Measurements from ENCODE around the gene MRPS14.

Gene MRPS14

DNA sequence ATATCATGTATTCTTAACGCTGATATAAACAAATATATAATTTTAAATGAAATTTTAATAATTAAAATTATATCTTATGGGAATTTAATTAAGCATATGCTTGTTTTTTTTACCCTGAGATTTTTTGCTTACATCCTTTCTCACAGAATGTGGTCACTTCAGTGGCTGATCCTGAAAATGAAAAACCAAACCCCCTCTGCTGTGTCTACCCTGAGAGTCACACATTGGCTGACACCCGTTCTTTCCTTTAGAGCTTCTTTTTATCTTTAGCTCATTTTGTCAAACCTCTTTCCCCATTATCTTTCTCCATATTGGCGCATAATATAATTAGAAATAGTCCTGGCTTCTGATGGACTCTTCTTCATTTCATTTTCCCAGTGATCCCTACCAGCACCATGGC is 34.2 kb downstream of the MRPS14 start:
- DNase-seq (ENCODE audit: extremely low read depth in 1 of 2, low read depth in 1 of 2): no peak

DNA sequence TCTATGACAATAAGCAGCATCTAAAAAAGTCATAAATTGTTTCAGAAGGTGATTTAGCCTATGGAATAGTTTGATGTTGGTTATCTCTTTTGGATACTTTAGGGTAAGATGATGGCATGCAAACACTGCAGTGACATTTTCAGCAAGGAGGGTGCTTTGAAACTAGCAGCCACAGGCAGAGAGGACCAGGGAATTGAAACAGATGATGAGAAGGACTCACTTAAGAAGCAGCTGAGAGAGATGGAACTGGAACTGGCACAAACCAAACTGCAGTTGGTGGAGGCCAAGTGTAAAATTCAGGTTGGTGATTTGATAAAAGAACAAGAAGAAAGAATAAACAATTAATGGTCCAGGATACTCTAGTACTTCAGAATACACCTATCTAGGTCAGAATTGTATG is 34.7 kb downstream of the MRPS14 start:
- no peak for DNase-seq (ENCODE audit: extremely low read depth in 1 of 2, low read depth in 1 of 2)

DNA sequence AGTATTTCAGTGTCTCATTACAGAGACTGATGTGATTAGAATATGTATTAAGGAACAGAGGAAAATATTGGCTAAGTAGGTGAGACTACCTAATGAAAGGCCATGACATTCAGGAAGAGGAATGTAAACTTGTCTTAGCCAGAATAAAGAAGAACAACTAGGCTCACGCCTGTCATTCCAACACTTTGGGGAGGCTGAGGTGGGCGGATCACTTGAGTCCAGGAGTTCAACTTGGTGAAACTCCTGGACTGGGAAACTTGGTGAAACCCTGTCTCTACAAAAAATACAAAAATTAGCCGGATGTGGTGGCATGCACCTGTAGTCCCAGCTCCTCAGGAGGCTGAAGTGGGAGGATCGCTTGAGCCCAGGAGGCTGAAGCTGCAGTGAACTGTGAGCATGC is 38.3 kb downstream of the MRPS14 start:
- no peak for DNase-seq (ENCODE audit: extremely low read depth in 1 of 2, low read depth in 1 of 2)

DNA sequence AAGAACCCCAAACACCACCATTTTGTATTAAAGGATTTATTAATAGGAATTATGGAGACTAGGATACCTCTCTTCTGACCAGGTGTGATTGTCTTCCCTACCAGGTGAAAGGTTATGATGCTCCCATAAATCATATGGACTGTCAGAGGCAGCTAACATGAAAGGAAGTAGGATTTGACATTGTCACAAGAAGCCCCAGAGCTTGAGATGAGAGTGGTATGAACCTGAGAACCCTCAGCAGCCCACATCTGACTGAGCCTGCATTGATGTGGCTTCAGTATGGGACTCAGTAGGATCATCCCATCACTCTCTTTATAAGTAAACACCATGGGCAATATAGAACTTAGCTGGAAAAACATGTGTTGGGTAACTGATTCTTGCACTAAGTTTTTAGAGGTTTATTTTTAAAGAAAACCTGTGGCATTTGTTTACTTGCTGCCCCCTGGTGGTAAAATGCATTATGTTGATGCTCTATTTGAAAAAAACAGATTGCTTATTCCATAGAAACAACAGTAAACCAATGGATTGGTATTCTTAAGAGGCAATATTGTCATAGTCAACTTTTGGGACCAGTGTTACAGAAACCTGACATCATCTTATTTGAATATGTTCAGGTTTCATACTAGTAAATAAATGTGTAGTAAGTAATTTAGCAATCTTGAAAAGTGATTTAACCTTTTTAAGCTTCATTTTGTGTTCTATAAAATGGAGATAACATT is 40.1 kb downstream of the MRPS14 start:
- no peak for DNase-seq (ENCODE audit: extremely low read depth in 1 of 2, low read depth in 1 of 2)

DNA sequence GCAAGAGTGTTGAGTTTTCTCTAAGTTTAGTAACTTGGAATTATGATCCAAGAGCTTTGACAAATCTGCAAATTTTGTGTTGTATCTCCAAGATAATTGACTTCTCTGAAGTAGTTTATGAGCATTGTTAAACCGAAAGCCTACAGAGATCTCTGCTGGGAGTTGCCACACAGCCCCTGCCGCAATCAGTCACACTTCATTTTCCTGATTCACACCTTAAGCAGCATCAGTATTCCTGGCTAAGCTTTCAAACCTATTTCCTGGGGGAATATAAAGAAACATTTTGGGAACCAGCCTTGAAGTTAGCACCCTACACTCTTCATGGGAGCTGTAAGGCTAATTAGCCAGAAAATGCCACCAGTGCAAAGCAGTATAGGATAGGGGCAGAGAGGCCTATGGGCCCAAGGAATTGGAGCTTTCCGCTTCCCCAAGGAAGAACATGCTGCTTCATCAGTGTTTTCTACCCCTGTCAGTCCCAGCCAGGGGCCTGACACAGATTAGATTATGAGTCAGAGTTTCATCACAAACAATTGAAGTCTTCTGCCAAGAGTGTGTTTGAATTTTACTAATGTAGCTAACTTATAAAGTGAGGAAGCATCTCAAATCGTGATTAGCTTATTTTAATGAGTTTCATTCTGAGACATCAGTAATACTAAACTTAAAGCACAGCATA is 46.7 kb downstream of the MRPS14 start:
- no peak for DNase-seq (ENCODE audit: extremely low read depth in 1 of 2, low read depth in 1 of 2)

DNA sequence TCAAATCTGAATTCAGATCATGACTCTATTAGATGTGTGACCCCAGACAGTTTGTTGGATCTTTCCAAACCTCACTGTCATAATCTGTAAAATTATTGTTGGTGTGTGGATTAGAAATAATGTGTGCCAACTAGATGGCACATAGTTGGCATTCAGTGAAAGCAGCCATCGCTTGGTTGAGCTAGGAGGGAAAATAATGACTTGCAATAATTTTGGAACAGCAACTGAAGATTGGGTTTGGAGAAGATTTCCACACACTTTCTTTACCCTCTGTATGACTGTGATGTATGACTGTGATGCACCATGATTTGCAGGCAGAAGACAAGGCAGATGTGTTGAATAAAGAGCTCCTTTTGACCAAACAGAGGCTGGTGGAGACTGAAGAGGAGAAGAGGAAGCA is 47.5 kb downstream of the MRPS14 start:
- DNase-seq (ENCODE audit: extremely low read depth in 1 of 2, low read depth in 1 of 2): no peak

DNA sequence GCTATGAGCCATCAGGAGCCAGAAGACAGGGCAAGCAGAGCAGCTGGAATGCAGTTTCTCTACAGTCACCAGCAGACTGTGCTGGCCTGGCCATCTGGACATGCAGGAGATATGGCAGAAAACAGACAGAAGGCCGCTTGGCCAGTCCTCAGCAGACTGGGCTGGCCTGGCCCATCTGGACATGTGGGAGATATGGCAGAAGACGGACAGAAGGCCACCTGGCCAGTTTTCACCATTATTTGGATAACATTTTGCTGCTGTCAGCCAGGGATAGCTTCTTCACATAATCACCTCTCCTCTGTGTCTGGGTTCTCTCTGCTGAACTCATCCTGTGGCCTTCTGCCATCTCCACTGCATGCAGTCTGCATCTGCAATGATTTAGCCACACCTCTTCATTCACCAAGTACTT is 48.5 kb downstream of the MRPS14 start:
- DNase-seq (ENCODE audit: extremely low read depth in 1 of 2, low read depth in 1 of 2): no peak

DNA sequence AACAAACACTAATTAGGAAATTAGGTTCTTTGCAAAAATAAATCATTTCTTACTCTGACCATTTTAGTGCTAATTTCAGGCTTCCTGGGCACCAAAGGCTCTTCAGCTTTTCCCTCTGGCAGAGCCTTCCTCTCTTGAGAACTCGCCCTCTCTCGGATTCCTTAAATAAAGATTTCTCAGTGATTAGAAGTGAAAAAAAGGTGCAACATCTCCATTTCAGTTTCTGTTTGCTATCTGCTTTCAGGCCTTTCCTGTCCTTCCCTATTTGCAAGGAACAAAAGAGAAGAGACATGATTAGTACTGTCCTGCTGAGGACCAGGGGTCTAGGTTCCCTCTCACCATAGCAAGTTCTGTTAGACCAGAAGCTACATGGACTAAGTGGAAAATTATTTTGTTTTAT is 51.3 kb downstream of the MRPS14 start:
- no peak for DNase-seq (ENCODE audit: extremely low read depth in 1 of 2, low read depth in 1 of 2)

DNA sequence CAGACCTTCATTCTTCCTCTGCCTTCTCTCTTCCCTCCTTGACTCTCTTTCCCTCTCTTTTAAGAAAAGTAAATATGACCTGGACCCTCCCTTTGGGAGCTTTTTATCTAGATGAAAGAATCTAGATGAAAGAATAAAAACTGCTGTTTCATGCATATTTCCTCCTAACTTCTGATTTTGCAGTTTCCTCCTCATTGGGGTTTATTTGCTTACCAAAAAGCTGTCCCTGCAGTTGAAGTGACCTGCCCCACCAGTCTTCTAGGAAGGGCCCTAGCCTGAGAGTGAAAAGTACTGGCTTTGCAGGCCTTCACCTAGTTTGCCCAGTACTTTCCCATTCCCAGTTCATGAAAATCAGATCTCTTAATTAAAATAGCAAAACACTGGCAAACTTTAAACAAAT is 51.8 kb downstream of the MRPS14 start:
- DNase-seq (ENCODE audit: extremely low read depth in 1 of 2, low read depth in 1 of 2): no peak

DNA sequence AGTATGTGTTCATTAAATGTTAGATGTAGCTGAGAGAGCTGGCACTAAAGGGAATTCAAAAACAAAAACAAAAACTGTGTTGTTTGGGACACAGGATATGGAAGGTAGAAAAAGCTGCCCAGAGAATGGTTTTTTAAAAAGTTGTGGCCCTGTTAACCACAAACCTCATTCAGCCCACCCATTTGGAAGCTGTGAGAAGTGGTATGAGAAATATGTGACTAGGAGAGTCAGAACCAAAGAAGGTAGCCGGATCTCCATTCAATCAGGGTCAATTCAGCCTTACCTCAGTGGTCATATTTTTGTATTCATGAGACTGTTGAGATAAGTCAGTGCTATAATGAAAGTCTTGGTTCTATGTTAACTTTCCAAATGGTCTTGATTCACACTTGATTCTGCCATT is 53.2 kb downstream of the MRPS14 start:
- peak in 1 of 2 donors; percentile 9 for DNase-seq (ENCODE audit: extremely low read depth in 1 of 2, low read depth in 1 of 2)

DNA sequence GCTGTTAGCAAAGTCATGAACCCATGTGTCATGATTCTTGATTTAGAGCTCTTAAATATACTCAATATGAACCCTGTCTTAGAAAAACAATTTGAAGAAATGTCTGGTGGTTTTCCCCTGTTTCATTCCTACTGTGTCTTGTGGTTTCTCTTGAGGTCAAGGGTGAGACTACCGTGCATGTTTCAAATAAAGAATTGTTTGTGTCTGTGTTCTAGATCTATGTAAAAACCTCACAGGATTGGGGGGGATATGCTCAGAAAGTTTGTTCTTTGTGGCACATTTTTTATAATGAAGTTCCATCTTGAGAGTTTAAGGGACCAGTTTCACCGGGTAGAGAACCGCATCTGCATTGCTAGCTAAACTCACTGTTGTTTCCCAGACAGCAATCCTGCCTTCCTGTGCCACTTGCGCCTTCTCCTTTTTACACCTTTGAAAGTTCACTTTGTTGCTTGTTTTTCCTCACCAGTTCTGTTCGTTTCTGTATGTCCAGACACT is 54.4 kb downstream of the MRPS14 start:
- DNase-seq (ENCODE audit: extremely low read depth in 1 of 2, low read depth in 1 of 2): no peak

DNA sequence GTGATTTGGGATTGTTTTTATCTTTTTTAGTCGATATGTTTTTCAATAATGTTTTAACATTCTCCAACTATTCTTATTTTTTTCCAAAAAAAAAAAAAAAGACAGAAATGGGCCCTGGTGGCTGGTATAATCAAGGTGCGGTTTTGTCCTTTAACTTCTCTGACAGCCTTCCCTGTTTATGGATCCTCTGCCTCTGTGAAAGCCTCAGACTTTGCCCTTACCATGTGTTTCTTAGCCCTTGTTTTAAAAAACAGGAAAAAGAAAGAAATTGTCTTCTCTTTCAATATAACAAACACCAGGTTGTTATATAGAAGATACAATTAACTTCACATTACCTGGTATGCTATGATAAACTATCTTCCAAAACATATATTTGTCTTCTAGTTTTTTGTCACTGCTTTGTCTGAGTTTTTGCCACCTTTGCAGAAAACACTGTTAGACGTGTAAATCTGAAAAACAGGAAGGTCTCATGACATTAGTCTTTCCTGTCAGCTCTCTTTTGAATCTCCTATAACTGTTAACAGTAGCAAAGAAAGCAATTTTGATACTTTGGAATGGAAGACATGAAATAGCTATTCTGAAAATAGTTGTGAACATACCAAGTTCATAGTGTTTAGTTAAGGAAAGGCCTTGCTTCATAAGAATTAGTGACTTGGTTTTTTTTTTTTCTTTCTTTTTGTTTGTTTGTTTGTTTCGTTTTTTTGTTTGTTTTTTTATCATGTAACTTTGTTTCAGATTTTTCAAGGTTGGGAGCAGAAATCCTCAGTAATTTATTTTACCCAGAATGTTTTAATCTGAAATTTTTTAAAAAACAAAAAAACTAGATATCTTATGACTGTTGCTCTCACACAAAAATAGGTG is 55.1 kb downstream of the MRPS14 start:
- no peak for DNase-seq (ENCODE audit: extremely low read depth in 1 of 2, low read depth in 1 of 2)

DNA sequence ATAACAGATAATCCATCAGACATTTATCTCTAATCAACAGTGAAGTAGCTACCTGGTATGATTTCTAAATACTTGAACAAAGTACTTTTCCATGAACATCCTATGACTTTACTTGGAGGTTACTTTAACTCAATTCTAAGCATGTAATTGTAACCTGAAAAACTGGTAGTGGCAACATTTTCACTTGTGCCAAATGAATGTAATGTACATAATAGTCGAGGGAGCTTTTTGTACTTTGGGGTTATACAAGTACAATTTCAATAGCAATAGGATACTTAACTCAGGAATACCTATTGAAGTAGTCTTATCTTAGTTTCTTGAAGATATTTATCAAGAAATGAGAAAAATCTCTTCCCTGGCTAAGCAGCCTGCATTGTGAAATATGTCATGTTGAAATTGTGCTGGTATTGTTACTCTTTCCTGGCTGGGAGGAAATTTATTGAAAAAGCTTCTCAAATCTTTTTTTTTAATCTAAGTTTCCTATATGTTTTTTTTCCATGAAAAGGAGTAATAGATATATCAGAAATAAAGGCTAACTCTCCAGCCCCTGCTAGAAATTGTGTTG is 57.1 kb downstream of the MRPS14 start:
- DNase-seq (ENCODE audit: extremely low read depth in 1 of 2, low read depth in 1 of 2): no peak

DNA sequence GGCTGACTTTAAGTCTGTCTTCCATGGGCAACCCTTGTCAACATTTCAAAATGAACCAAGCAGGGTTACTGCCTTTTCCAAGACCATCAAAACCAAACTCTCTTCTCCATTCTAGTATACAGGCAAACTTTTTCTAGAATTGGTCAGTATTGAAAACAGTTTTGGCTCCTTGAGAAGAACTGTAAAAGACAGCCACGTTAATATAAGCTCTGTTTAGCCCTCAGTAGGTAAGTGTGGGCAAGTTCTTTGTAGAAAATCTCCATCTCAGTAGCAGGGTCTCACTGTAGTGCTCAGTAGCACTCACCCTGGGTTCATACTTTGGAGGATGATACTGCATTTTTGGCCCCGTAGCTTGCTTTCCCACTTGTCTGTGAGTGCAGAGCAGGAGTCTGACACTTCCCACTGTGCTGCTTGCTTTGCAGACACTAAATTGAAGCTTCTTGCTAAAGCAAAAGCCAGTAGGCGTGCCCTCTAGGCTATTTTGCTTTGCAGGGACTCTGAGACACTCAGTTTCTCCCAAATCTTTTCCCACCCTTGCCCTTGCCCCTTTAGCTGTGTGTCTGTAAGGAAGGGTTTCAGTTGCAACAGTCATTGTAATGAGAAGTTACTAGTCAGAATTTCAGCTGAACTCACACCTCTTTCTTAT is 57.7 kb downstream of the MRPS14 start:
- DNase-seq (ENCODE audit: extremely low read depth in 1 of 2, low read depth in 1 of 2): no peak

DNA sequence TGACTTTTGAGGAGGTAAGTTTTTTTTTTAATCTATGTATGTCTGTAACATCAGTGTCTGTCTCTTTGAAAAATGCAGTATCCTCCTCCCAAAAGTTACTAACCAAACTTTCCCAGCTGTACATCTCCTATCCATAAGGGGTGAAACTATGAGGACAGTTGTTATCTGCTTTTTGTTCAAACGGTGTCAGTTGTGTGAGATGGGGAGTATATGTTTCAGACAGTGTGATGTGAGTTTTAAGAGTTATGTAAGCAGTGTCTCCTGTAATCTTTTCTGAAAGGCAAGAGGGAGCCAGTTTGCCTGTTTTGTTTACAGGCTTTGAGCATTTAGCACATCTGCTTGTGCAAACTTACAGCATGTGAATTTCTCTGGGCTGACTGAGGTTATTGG is 58.3 kb downstream of the MRPS14 start:
- DNase-seq (ENCODE audit: extremely low read depth in 1 of 2, low read depth in 1 of 2): no peak

DNA sequence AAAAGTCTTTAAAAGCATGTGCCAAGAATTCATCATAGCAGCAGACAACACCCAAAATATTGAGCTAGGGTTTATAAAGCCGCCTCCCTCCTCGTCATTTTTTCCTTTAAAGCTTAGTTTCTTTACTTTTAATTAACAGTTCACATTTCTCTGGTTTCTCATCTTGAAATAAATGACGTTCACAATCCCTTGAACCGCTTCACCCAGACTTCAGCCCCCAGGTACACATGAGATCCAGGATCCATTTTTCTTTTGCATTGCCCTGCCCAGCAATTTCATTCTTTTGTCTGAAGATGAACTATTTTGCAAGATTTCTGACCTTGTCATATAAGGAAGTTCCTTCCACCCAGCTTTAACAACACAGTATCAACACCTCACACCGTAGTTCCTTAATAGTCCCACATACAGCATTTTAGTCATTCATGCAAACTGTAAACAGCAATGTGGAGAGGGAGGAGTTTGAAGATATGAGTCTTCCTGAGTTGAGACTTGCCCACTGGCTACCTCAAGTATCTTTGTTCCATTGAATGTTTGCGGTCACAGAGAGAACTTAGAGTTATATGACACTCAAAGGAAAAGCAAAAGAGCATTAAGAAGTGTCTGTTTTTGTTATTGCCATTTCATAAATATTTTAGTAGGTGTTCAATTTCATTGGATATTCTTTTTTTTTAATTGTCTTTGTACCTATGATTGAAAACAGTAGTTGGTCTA is 58.8 kb downstream of the MRPS14 start:
- no peak for DNase-seq (ENCODE audit: extremely low read depth in 1 of 2, low read depth in 1 of 2)

DNA sequence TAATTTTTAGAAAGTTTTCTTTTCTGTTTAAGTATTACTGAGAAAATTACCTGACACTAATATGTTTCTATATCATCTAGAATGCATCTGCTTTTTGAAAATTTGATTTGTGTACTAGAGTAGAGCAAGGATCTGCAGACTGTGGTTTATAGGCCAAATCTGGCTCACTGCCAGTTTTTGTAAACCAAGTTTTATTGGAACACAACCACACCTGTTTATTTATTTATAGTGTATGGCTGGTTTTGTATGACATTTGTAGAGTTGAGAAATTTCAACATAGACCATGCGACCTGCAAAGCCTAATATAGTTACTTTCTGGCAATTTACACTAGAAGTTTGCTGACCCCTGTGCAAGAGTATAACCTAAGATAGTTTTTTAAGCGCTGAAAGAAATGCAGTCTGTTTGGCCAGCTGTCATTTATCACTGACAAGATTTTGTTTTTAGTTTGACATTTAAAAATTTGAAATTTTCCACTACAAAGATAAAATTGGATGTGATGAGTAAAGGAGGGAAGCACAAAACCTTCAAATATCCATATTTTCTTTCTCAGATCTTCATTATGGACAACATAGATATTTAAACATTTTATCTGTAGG is 59.6 kb downstream of the MRPS14 start:
- no peak for DNase-seq (ENCODE audit: extremely low read depth in 1 of 2, low read depth in 1 of 2)
